RWPE2 (cell line): ENCODE results near the gene PAWR.
A peak's percentile ranks its signal among the peaks of the same experiment; 100 is the strongest.
"Not testable (repeated sequence)": the region's sequence is repeated elsewhere in the genome, so short reads cannot be mapped to it uniquely, and the experiment has no call there.

ENCODE experiments used
- ATAC-seq: fragments of 200-7000 bp; cut with Tn5 transposase; 3 replicates; pipeline ENCODE4 v1.9.1; 2021; ENCODE audit warnings: low read depth
- DNase-seq: peaks from one replicate; pipeline ENCODE4 v3.0.0-alpha.2; 2020; ENCODE audit warnings: low spot score
- H3K27ac ChIP-seq: fragments of 450-650 bp; 2 replicates; pipeline ENCODE4 v1.5.1; 2017; ENCODE audit warnings: mild to moderate bottlenecking; ENCODE audit not compliant: poor library complexity, severe bottlenecking
- H3K27me3 ChIP-seq: fragments of 250-450 bp; sonication (Bioruptor Pico); 2 replicates; pipeline ENCODE4 v1.5.1; 2021; ENCODE audit warnings: mild to moderate bottlenecking, moderate library complexity; ENCODE audit not compliant: insufficient read depth, poor library complexity, severe bottlenecking
- H3K36me3 ChIP-seq: fragments of 250-450 bp; sonication (Bioruptor Pico); 2 replicates; pipeline ENCODE4 v1.5.1; 2020; ENCODE audit warnings: low read depth, mild to moderate bottlenecking, moderate library complexity
- H3K4me1 ChIP-seq: fragments of 250-450 bp; sonication (Bioruptor Pico); 2 replicates; pipeline ENCODE4 v1.5.1; 2021; ENCODE audit warnings: mild to moderate bottlenecking, moderate library complexity; ENCODE audit not compliant: insufficient read depth, poor library complexity, severe bottlenecking
- H3K4me3 ChIP-seq: fragments of 250-450 bp; sonication (Bioruptor Pico); 2 replicates; pipeline ENCODE4 v1.5.1; 2021; ENCODE audit warnings: mild to moderate bottlenecking, moderate library complexity; ENCODE audit not compliant: severe bottlenecking
- H3K9me3 ChIP-seq: fragments of 250-450 bp; sonication (Bioruptor Pico); 2 replicates; pipeline ENCODE4 v1.5.1; 2021; ENCODE audit warnings: mild to moderate bottlenecking, moderate library complexity; ENCODE audit not compliant: severe bottlenecking
- TF ChIP-seq, protein P1 (sequence below): fragments of 450-650 bp; IDR thresholded peaks from one replicate; pipeline ENCODE4 v1.5.1; 2017; ENCODE audit warnings: mild to moderate bottlenecking, moderate library complexity; ENCODE audit not compliant: poor library complexity, severe bottlenecking

PAWR gene

DNA sequence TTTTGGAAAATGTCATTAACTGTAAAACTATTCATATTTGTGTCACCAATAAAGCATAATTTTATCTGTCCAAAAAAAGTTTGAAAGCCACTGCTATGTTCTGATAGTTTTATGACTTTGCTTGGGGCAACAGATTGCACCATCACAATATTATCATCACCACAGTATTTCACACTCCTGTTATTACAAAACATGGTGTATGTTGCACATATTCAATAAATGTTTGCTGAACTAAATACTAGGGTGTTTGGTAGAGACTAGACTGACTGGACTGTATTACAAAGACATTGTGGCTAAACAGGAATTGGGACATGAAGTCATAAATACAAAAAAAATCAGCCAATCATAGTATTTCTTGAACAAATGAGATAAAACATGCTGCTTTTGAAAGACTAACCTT, 55.1 kb downstream of the PAWR start:
- H3K9me3 ChIP-seq, result no peaks in the 10 kb centered on the region
- no peak overlapping the region for H3K4me3 ChIP-seq
- DNase-seq (no peak), ATAC-seq (peak; percentile 78)
- H3K27ac ChIP-seq, result peak overlapping the region; percentile 59
- TF ChIP-seq, protein P1, sequence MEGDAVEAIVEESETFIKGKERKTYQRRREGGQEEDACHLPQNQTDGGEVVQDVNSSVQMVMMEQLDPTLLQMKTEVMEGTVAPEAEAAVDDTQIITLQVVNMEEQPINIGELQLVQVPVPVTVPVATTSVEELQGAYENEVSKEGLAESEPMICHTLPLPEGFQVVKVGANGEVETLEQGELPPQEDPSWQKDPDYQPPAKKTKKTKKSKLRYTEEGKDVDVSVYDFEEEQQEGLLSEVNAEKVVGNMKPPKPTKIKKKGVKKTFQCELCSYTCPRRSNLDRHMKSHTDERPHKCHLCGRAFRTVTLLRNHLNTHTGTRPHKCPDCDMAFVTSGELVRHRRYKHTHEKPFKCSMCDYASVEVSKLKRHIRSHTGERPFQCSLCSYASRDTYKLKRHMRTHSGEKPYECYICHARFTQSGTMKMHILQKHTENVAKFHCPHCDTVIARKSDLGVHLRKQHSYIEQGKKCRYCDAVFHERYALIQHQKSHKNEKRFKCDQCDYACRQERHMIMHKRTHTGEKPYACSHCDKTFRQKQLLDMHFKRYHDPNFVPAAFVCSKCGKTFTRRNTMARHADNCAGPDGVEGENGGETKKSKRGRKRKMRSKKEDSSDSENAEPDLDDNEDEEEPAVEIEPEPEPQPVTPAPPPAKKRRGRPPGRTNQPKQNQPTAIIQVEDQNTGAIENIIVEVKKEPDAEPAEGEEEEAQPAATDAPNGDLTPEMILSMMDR, result no peak
- no peaks in the 10 kb centered on the region for H3K36me3 ChIP-seq
- H3K27me3 ChIP-seq, result no peaks in the 10 kb centered on the region
- peaks cover 41% of the 10 kb centered on the region for H3K4me1 ChIP-seq

DNA sequence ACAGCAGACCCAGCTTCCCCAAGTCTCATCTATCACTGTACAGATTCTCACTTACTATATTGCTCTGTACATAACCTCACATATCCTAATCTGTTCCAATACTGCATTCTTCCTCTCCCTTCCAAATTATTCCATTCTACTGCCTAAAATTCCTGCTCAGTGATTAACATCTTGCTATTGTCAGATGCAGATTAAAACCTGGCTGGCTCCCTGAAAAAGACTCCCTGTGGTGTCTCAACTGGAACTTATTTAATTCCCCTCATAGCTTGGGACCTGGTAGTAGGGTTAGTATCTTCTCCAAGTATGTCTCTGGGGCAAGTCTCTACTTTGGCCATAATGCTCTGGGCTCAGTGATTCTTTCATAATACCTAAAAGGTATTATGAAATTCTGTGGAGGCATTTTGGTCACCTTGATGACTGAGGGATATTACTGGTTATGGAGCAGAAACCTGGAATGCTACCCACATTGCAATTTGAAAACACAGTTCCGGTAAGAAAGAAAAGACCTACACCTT, 55.8 kb downstream of the PAWR start:
- H3K27ac ChIP-seq, result peak overlapping the region; percentile 59
- H3K4me3 ChIP-seq, result no peak overlapping the region
- TF ChIP-seq, protein P1, result no peak
- ATAC-seq, result peak; percentile 67
- H3K27me3 ChIP-seq, result no peaks in the 10 kb centered on the region
- no peaks in the 10 kb centered on the region for H3K36me3 ChIP-seq
- no peak for DNase-seq
- peaks cover 41% of the 10 kb centered on the region for H3K4me1 ChIP-seq
- H3K9me3 ChIP-seq, result no peaks in the 10 kb centered on the region

DNA sequence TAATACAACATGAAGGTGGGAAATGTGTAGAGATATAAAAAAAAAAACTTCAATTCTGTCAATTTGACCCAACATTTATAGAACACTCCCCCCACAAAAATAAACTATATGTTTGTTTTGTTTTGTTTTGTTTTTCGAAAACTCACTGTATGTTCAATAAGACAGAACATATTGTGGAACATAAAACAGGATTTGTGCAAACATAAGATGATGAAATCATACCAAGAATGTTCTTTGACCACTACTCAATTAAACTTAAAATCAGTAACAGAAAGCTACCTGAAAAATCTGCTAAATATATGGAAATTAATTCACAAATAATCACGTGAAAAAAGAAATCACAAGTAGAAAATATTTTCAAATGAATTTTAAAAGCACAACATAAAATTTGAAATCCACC, 61.2 kb downstream of the PAWR start:
- ATAC-seq, result no peak
- Histone ChIP-seq H3K36me3 (peaks cover 6% of the 10 kb centered on the region; the same call in 1 of the 2 replicates), H3K4me3 (no peak overlapping the region), H3K27ac (no peak overlapping the region), H3K27me3 (no peaks in the 10 kb centered on the region), H3K4me1 (peaks cover 10% of the 10 kb centered on the region), H3K9me3 (no peaks in the 10 kb centered on the region)
- TF ChIP-seq, protein P1, result no peak
- DNase-seq, result no peak

DNA sequence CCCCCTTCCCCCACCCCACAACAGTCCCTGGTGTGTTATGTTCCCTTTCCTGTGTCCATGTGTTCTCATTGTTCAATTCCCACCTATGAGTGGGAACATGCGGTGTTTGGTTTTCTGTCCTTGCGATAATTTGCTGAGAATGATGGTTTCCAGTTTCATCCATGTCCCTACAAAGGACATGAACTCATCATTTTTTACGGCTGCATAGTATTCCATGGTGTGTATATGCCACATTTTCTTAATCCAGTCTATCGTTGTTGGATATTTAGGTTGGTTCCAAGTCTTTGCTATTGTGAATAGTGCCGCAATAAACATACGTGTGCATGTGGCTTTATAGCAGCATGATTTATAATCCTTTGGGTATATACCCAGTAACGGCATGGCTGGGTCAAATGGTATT, 64.0 kb downstream of the PAWR start:
- not testable (repeated sequence) for H3K36me3 ChIP-seq, H3K9me3 ChIP-seq, H3K27ac ChIP-seq, DNase-seq, H3K27me3 ChIP-seq, H3K4me1 ChIP-seq, H3K4me3 ChIP-seq, ATAC-seq

DNA sequence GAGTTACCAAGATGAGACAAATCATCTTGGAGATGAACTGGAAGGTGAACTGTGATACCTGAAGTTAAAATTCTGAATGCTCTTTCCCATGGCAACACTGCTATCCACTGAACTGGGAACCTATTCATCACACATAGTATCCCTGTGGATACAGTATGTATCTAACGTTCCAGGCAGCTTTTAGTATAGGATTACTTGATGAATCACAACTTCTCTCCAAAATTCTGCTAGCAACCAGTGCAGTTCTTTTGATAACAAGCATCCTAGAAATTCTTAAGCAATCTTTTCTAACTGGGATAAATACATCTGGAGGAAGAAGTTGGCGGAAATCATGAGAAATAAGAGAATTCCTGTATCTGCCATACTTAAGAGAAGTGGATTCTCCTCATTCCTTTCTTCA, 66.4 kb downstream of the PAWR start:
- DNase-seq (no peak), ATAC-seq (peak; percentile 54; the same call in 2 of the 3 replicates)
- Histone ChIP-seq H3K27me3 (no peaks in the 10 kb centered on the region), H3K9me3 (no peaks in the 10 kb centered on the region), H3K4me3 (no peak overlapping the region), H3K4me1 (peaks cover 1% of the 10 kb centered on the region), H3K36me3 (peaks cover 22% of the 10 kb centered on the region; the same call in 1 of the 2 replicates), H3K27ac (no peak overlapping the region)
- TF ChIP-seq, protein P1, result no peak
